Epithelial cell of esophagus (primary cell): Measurements from ENCODE around the gene ABCD3.

Source experiments
- DNase-seq: peaks from one replicate; pipeline ENCODE4 v3.0.0; 2010; ENCODE audit warnings: low read depth
- H3K4me3 ChIP-seq: 2 replicates; pipeline ENCODE4 v1.5.1; 2011; ENCODE audit warnings: mild to moderate bottlenecking, low read length, control low read depth
- TF ChIP-seq, protein P1 (sequence below): IDR thresholded peaks from 2 replicates; pipeline ENCODE4 v1.5.1; 2011; ENCODE audit warnings: low read depth, mild to moderate bottlenecking, low read length, control low read depth, inconsistent platforms; ENCODE audit not compliant: insufficient read depth; ENCODE audit errors: missing control alignments

Gene ABCD3

DNA sequence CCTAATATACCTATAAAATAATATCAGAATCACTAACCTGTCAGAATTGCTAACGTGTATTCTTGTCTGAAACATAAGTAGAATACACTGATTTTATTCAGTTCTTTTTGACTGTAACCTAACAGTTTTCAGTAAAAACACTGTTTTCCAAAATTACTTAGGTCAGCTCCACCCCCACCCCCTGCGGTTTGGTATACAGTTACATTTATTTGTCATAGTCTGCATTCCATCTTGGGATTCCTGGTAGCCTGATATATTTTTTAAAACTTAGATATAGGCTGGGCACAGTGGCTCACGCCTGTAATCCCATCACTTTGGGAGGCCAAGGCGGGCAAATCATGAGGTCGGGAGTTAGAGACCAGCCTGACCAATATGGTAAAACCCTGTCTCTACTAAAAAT lies 19.8 kb upstream of the ABCD3 start:
- H3K4me3 ChIP-seq = no peak overlapping the region
- TF ChIP-seq, protein P1, sequence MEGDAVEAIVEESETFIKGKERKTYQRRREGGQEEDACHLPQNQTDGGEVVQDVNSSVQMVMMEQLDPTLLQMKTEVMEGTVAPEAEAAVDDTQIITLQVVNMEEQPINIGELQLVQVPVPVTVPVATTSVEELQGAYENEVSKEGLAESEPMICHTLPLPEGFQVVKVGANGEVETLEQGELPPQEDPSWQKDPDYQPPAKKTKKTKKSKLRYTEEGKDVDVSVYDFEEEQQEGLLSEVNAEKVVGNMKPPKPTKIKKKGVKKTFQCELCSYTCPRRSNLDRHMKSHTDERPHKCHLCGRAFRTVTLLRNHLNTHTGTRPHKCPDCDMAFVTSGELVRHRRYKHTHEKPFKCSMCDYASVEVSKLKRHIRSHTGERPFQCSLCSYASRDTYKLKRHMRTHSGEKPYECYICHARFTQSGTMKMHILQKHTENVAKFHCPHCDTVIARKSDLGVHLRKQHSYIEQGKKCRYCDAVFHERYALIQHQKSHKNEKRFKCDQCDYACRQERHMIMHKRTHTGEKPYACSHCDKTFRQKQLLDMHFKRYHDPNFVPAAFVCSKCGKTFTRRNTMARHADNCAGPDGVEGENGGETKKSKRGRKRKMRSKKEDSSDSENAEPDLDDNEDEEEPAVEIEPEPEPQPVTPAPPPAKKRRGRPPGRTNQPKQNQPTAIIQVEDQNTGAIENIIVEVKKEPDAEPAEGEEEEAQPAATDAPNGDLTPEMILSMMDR = no peak
- DNase-seq = no peak

GRCh38 chr1:94399453-94399852 lies 18.7 kb upstream of the ABCD3 start:
- no peak for DNase-seq
- no peak overlapping the region for H3K4me3 ChIP-seq
- TF ChIP-seq, protein P1 = no peak

GRCh38 chr1:94401206-94401605 lies 17.0 kb upstream of the ABCD3 start:
- peak; percentile 82 for DNase-seq
- TF ChIP-seq, protein P1 = no peak
- H3K4me3 ChIP-seq = no peak overlapping the region

GRCh38 chr1:94406446-94406845 lies 11.7 kb upstream of the ABCD3 start:
- no peak for DNase-seq
- H3K4me3 ChIP-seq = no peak overlapping the region
- TF ChIP-seq, protein P1 = no peak

DNA sequence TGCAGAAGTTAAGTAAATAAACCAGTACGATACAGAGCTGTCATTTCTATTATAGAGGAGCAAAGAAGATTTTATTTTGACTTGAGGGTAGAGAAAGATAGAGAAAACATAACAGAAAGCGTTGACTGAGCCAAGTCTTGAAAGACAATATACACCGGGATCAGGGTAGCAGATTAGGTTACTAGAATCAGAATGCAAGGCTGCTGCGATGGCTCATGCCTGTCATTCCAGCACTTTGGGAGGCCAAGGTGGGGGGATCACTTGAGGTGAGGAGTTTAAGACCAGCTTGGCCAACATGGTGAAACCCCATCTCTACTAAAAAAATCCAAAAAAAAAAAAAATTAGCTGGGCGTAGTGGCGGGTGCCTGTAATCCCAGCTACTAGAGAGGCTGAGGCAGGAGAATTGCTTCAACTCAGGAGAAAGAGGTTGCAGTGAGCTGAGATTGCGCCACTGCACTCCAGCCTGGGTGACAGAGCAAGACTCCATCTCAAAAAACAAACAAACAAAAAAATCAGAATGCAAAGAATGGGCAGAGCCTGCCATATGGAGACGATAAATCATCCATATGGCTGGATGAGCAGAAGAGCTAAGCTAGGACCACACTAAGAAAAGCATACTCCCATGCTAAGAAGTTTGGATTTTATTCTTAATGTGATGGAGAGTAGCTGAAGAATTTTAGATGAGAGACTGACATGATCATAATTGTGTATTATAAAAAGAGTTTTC lies 9.9 kb upstream of the ABCD3 start:
- DNase-seq = no peak
- TF ChIP-seq, protein P1 = no peak
- no peak overlapping the region for H3K4me3 ChIP-seq

DNA sequence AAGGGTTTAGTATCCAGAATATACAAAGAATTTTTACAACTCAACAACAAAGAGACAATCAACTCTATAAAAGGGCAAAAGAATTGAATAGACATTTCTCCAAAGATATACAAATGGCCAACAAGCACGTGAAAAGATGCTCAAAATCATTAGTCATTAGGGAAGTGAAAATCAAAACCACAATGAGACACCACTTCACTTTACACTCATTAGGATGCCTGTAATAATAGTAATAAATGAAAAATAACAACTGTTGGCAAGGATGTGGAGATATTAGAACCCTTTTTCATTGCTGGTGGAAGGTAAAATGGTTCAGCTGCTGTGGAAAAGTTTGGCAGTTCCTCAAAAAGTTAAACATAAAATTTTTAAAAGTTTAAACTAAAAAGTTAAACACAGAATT lies 7.0 kb upstream of the ABCD3 start:
- peak; percentile 32 for DNase-seq

GRCh38 chr1:94413311-94413710 lies 4.9 kb upstream of the ABCD3 start:
- no peak overlapping the region for H3K4me3 ChIP-seq
- TF ChIP-seq, protein P1 = no peak
- no peak for DNase-seq

More for the DNA sequence above, 7.0 kb upstream of the ABCD3 start:
- H3K4me3 ChIP-seq = no peak overlapping the region
- TF ChIP-seq, protein P1 = no peak
